GM10248 (cell line): ENCODE data around the gene MDFIC.
A peak's percentile ranks its signal among the peaks of the same experiment; 100 is the strongest.
"Not testable (repeated sequence)": the region's sequence is repeated elsewhere in the genome, so short reads cannot be mapped to it uniquely, and the experiment has no call there.

ENCODE experiments used
- CTCF ChIA-PET: fragments of 300-600 bp; sonication (Branson Sonifier 250); formaldehyde crosslinking; extraction: SDS; loops from one replicate; lab custom pipeline; 2021; ENCODE audit warnings: antibody characterized with exemption; lab: Yijun Ruan, JAX
- POLR2A ChIA-PET: fragments of 350-650 bp; sonication (Branson Sonifier 250); formaldehyde crosslinking; extraction: SDS; loops from one replicate; lab custom pipeline; 2020; ENCODE audit warnings: antibody characterized with exemption; lab: Yijun Ruan, JAX
- DNase-seq: peaks from one replicate; pipeline ENCODE4 v3.0.0; 2012; ENCODE audit errors: extremely low spot score
- TF ChIP-seq, protein P1 (sequence below): IDR thresholded peaks from 2 replicates; pipeline ENCODE4 v1.5.1; 2012; ENCODE audit warnings: mild to moderate bottlenecking, low read depth; ENCODE audit errors: extremely low read depth, missing control alignments, control extremely low read depth

The MDFIC gene, protein sequence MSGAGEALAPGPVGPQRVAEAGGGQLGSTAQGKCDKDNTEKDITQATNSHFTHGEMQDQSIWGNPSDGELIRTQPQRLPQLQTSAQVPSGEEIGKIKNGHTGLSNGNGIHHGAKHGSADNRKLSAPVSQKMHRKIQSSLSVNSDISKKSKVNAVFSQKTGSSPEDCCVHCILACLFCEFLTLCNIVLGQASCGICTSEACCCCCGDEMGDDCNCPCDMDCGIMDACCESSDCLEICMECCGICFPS

DNA sequence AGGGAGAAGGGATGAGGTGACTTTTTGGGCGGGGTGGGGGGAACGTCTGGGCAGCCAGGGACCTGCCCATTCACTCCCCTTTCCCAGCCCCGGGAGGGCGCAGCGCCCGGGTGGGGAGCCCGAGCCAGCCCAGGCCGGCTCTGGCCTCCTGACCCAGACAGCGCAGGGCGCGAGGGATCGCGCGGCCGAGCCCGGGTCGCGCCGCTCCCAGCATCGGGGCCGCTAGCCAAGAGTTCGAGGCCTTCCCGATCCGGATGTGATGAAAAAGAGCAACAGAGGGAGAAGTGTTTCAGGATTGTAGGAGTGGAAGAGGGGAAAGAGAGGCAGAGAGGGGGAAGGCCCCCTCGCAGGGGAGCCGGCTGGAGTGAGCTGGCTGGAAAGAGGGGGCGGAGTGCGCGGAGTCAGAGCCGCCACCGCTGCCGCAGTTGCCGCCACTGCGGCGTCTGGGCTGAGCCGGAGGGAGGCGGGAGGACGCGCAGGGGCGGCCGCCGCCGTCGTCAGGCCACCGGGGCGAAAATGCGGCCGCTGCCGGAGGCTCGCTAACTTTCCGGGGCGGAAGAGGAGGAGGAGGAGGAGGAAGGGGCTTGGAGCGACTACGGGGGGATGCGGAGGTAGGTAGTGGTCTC, at the start of gene MDFIC:
Gene MDFIC, plus strand, starts transcription at position 69 of the 626 bp plus-strand sequence. CDS start 940 bp downstream, outside the sequence.
- POLR2A ChIA-PET: no interaction called here
- TF ChIP-seq, protein P1, sequence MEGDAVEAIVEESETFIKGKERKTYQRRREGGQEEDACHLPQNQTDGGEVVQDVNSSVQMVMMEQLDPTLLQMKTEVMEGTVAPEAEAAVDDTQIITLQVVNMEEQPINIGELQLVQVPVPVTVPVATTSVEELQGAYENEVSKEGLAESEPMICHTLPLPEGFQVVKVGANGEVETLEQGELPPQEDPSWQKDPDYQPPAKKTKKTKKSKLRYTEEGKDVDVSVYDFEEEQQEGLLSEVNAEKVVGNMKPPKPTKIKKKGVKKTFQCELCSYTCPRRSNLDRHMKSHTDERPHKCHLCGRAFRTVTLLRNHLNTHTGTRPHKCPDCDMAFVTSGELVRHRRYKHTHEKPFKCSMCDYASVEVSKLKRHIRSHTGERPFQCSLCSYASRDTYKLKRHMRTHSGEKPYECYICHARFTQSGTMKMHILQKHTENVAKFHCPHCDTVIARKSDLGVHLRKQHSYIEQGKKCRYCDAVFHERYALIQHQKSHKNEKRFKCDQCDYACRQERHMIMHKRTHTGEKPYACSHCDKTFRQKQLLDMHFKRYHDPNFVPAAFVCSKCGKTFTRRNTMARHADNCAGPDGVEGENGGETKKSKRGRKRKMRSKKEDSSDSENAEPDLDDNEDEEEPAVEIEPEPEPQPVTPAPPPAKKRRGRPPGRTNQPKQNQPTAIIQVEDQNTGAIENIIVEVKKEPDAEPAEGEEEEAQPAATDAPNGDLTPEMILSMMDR: no peak
- CTCF ChIA-PET: interaction anchor here (1.3 to 1.7 kb wide), 2 partner anchors 14 to 55 kb away, joined by 3 to 4 read pairs; no protein-coding TSS in a partner anchor
- DNase-seq: peak; percentile 69

DNA sequence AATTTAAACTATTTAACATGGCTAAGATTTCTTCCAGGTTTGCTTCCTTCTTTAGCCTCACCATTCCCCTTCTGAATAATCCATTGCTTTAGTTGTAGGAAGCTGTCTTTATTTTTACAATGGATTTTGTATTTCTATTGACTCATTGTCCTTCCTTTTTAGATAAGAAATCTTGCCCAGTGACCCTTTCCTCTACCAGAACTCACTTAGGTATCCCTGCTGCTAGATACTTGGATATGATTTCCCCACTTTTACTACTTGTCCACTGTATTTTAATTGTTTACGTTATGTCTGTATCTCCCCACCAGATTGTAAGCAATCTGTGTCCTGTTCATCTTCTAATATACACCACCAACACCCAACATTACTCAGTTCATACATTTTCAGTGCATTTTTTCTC, 47.7 kb upstream of the MDFIC start:
- DNase-seq: no peak
- ChIA-PET CTCF (no interaction called here), POLR2A (no interaction called here)
- TF ChIP-seq, protein P1: no peak

DNA sequence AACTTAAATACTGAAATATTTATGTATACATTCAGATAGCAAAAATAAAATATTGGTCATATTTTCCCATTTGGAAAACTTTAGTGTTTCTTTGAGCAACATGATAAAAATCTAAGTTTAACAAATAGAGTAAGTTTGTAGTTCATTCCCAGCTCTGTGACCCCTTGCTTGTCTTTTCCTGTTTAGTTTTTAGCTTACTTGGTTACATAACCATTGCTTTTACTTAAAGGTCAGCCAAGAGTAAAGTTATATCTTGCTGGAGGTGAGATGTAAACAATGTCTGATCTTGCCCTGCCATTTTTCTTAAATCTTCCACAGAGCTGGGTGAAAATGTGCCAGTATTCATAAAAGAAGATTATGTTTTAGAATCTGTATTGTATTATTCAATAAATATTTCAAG, 46.7 kb upstream of the MDFIC start:
- no peak for DNase-seq
- POLR2A ChIA-PET: no interaction called here
- TF ChIP-seq, protein P1: no peak
- CTCF ChIA-PET: no interaction called here

DNA sequence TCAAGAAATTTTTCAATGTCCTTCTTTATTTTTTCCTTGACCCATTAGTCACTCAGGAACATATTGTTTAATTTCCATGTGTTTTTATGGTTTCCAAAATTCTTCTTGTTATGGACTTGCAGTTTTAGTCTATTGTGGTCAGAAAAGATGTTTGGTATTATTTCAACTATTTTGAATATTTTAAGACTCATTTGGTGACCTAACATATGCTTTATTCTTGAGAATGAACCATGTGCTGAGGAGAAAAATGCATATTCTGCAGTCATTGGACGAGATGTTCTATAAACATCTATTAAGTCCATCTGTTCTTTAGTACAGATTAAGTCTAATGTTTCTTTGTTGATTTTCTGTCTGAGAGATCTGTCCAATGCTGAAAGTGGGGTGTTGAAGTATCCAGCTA, 42.3 kb upstream of the MDFIC start:
- CTCF ChIA-PET: interaction anchor here (1.0 to 1.9 kb wide), 3 partner anchors 13 to 15 kb away, joined by 3 to 5 read pairs (median 3); no protein-coding TSS in a partner anchor
- no peak for DNase-seq
- POLR2A ChIA-PET: no interaction called here
- TF ChIP-seq, protein P1: no peak

DNA sequence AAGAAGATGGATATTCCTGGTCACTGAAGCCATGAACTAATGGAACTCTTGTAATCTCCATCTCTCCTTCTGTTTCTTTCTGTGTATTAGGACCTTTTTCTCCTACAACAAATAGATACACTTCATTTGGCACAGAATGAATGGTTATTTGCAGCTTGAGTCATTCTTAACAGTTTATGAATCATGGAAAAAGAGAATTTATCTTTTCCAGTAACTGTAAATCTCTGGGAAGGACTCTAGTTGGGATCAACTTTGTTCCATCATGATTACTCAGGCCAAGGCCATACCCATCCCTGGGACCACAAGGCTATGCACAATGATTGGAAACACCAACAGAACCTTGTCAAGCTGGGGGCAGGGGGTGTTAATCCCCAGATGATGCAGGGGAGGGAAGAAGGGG, 36.1 kb upstream of the MDFIC start:
- ChIA-PET CTCF (interaction anchor here (1.0 to 1.7 kb wide), 2 partner anchors 12 to 21 kb away, joined by 4 read pairs; no protein-coding TSS in a partner anchor), POLR2A (no interaction called here)
- TF ChIP-seq, protein P1: no peak
- no peak for DNase-seq

DNA sequence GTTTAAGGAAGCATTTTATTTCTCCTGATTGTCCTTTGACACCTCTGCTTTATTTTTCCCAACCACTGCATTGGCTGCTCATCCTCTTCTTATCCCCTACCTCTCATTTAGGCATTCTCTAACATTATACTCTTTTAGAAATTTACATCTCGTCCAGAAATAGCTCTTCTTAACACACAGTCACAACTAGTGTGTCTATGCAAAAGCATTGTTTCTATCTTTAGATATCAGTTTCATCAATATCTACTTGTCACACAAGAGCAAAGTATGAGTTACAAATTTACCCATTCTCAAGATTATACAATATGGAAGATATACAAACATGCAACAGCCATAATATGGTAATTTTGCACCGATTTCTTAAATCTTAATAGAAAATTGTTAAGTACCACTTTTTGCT, 35.7 kb upstream of the MDFIC start:
- CTCF ChIA-PET: interaction anchor here (1.0 to 1.7 kb wide), 2 partner anchors 11 to 21 kb away, joined by 4 read pairs; no protein-coding TSS in a partner anchor
- TF ChIP-seq, protein P1: no peak
- POLR2A ChIA-PET: no interaction called here
- no peak for DNase-seq

DNA sequence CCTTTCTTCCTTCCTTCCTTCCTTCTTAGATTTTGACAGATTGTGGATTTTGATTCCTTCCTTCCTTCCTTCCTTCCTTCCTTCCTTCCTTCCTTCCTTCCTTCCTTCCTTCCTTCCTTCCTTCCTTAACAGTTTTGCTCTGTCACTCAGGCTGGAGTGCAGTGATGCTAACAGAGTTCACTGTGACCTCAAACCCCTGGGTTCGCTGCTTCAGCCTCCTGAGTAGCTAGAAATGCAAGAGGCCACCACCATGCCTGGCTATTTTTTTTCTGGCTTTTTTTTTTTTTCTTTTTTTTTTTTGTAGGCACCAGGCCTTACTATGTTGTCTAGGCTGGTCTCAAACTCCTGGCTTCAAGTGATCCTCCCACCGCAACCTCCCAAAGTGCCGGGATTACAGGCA, 32.8 kb upstream of the MDFIC start:
- DNase-seq, POLR2A ChIA-PET: not testable (repeated sequence)
- CTCF ChIA-PET: interaction anchor here (1.2 kb wide), 1 partner anchor 9 kb away, joined by 5 read pairs; no protein-coding TSS in a partner anchor
